ENCODE data around the gene DOCK7. TPM values are rescaled to one million over a fixed set of nuclear protein-coding genes. Genes with fewer than 3 reads are reported as not detected.

DOCK7 gene
- total and polyA plus RNA-seq, 2 of the 13 experiments (the other 11 are each of a cell fraction or from before 2014, with no cell fraction given): 45.7 to 67.2 TPM

DNA sequence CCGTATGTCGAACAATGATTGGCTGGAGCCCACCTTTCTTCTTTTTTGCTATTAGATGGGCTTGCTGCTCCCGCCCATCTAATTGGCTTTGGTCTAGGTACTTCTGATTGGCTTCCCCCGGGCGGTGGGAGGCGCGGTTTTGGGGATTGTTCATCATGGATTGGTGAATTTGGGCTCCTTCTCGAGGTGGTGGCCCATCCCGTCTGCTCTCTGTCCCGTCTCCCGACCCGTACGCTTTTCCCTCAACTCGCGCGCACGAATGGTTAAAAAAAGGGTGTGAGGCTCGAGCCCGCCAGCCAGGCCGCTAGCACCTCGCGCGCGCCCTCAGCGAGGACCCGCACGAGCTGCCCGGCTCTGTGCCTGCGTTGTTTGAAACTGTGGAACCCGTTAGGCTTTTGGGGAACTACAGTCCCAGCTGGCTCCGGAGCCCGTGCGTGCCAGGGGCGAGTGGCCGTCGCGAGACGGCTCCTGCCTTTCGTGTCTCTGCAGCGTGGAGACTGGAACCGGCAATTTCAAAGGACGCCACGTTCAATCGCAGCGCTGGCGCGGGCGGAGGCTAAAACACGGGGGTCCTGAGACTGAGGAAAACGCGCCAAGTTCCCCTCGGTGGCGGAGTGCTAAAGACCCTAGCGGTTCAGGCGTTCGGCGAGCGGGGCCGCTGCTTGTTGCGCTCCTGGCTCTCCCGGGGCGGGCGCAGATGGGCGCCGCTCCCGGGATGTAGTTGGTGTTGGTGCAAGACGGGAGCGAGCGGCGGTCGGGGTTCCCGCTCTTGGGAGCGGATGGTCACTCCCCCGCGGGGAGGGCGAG, 251.5 kb downstream of the DOCK7 start, which contains the start of gene USP1 (continued):
- TF ChIP-seq JUN (CRISPR knock-in tag; IDR thresholded peaks at IDR 0.05) (peak; percentile 42; the same call in 1 of the 2 replicates), FOXC1 (CRISPR knock-in tag; IDR thresholded peaks at IDR 0.05; ENCODE audit: borderline replicate concordance) (peak; percentile 39; the same call in 1 of the 2 replicates), HNRNPK (IDR thresholded peaks at IDR 0.05; ENCODE audit: low read depth, low read length, poor library complexity, severe bottlenecking) (no peak), ZSCAN29 (CRISPR knock-in tag; conservative IDR thresholded peaks at IDR 0.05) (peak; percentile 83; the same call in 1 of the 2 replicates), SOX6 (IDR thresholded peaks at IDR 0.05) (no peak), SOX6 (CRISPR knock-in tag; IDR thresholded peaks at IDR 0.05) (peak; percentile 40), PHF21A (CRISPR knock-in tag; IDR thresholded peaks at IDR 0.05) (peak; percentile 98), SP2 (CRISPR knock-in tag; IDR thresholded peaks at IDR 0.05) (peak; percentile 84), ZNF768 (CRISPR knock-in tag; IDR thresholded peaks at IDR 0.05) (peak; percentile 38; the same call in 1 of the 2 replicates), ZNF292 (CRISPR knock-in tag; IDR thresholded peaks at IDR 0.05; ENCODE audit: borderline replicate concordance, low read depth) (no peak; the same call in 1 of the 2 replicates), HNRNPUL1 (IDR thresholded peaks at IDR 0.05; ENCODE audit: low read depth, low read length) (no peak), KDM4B (CRISPR knock-in tag; IDR thresholded peaks at IDR 0.05) (0 out of 2 replicates have a peak, but pooled peaks have one; percentile 62), ZNF350 (CRISPR knock-in tag; IDR thresholded peaks at IDR 0.05; ENCODE audit: borderline replicate concordance, low read depth) (0 out of 2 replicates have a peak, but pooled peaks have one; percentile 14)
- TF ChIP-seq, protein P1, sequence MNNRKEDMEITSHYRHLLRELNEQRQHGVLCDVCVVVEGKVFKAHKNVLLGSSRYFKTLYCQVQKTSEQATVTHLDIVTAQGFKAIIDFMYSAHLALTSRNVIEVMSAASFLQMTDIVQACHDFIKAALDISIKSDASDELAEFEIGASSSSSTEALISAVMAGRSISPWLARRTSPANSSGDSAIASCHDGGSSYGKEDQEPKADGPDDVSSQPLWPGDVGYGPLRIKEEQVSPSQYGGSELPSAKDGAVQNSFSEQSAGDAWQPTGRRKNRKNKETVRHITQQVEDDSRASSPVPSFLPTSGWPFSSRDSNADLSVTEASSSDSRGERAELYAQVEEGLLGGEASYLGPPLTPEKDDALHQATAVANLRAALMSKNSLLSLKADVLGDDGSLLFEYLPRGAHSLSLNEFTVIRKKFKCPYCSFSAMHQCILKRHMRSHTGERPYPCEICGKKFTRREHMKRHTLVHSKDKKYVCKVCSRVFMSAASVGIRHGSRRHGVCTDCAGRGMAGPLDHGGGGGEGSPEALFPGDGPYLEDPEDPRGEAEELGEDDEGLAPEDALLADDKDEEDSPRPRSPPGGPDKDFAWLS (CRISPR knock-in tag; IDR thresholded peaks at IDR 0.05; ENCODE audit: borderline replicate concordance): no peak
- TF ChIP-seq, protein P2, sequence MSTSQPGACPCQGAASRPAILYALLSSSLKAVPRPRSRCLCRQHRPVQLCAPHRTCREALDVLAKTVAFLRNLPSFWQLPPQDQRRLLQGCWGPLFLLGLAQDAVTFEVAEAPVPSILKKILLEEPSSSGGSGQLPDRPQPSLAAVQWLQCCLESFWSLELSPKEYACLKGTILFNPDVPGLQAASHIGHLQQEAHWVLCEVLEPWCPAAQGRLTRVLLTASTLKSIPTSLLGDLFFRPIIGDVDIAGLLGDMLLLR (CRISPR knock-in tag; IDR thresholded peaks at IDR 0.05): peak; percentile 79; the same call in 1 of the 2 replicates
- TF ChIP-seq, protein P3, sequence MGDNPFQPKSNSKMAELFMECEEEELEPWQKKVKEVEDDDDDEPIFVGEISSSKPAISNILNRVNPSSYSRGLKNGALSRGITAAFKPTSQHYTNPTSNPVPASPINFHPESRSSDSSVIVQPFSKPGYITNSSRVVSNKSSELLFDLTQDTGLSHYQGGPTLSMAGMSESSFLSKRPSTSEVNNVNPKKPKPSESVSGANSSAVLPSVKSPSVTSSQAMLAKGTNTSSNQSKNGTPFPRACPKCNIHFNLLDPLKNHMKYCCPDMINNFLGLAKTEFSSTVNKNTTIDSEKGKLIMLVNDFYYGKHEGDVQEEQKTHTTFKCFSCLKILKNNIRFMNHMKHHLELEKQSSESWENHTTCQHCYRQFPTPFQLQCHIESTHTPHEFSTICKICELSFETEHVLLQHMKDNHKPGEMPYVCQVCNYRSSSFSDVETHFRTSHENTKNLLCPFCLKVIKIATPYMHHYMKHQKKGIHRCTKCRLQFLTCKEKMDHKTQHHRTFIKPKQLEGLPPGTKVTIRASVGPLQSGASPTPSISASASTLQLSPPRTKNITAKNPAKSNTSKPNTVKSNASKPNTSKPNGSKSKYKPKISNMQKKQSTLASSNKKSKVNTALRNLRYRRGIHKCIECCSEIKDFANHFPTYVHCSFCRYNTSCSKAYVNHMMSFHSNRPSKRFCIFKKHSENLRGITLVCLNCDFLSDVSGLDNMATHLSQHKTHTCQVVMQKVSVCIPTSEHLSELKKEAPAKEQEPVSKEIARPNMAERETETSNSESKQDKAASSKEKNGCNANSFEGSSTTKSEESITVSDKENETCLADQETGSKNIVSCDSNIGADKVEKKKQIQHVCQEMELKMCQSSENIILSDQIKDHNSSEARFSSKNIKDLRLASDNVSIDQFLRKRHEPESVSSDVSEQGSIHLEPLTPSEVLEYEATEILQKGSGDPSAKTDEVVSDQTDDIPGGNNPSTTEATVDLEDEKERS (CRISPR knock-in tag; IDR thresholded peaks at IDR 0.05): peak; percentile 23; the same call in 1 of the 2 replicates
- TF ChIP-seq, protein P4, sequence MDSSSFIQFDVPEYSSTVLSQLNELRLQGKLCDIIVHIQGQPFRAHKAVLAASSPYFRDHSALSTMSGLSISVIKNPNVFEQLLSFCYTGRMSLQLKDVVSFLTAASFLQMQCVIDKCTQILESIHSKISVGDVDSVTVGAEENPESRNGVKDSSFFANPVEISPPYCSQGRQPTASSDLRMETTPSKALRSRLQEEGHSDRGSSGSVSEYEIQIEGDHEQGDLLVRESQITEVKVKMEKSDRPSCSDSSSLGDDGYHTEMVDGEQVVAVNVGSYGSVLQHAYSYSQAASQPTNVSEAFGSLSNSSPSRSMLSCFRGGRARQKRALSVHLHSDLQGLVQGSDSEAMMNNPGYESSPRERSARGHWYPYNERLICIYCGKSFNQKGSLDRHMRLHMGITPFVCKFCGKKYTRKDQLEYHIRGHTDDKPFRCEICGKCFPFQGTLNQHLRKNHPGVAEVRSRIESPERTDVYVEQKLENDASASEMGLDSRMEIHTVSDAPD (CRISPR knock-in tag; IDR thresholded peaks at IDR 0.05): no peak

Data from HepG2 (cell line).